Skin epidermis (tissue), 12 donors: Measurements from ENCODE around the gene NME3.

ENCODE experiments used
- H3K27ac ChIP-seq, 21 experiments: fragments of 200-600 bp; sonication (generic) in 11 of 21; one replicate each; pipeline ENCODE4 v1.5.0; 2020; ENCODE audit warnings: mild to moderate bottlenecking in 3 of 21, inconsistent platforms in 2 of 21, moderate library complexity in 2 of 21
- H3K4me3 ChIP-seq, 7 experiments: fragments of 200-600 bp; sonication (generic) in 2 of 7; one replicate each; pipeline ENCODE4 v1.5.0; 2020; ENCODE audit warnings: inconsistent platforms in 2 of 7, mild to moderate bottlenecking in 2 of 7, moderate library complexity in 1 of 7

The NME3 gene

DNA sequence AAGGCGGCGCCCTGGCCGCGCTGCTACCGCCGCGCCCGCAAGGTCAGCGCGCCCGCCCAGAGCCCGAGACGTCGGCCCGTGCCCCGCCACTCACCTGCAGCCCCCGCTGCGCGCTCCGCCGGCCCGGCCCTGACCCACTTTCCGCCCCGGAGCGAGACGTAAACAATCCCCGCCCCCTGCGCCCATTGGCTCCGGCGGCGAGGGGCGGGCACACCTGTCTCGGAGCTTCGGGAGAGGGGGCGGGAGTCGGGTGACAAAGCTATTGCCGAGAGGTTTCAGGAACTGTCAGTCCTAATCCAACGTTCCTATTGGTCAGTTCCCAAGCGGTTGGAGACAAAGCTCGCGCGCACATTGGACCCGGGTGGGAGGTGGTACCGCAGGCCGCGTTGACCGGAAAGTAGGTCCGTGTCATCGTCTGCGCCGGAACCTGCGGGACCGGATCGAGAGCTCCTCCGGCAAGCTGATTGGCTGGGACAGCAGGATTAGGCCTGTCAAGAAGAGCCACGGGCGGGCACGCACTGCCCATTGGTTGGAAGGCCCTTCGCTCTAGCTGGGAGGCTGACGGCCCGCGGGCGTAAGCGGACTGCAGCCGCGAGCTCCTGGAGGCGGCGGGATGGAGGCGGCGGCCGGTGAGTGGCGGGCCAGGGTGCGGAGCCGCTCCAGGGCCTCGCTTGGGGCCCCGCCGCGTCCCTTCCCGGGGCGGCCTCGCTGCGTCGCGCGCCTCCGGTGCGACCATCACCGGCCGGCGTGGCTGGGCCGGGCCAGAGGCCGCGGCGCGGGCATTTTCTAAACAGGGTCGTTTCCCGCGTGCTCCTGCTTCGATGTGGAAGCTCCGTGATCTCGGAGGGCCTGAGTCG, 11.3 kb upstream of the NME3 start, which contains the start of the genes NUBP2 and SPSB3:
Gene NUBP2 (plus strand): TSS at position 553 of the 857 bp plus-strand sequence. CDS start 61 bp downstream, at position 614.
Gene SPSB3 (minus strand): TSS at position 164 of the 857 bp plus-strand sequence. CDS start 1,088 bp downstream, outside the sequence.
- peak within 1 kb of the TSS; percentile 75 to 99 (median 96) for H3K4me3 ChIP-seq

DNA sequence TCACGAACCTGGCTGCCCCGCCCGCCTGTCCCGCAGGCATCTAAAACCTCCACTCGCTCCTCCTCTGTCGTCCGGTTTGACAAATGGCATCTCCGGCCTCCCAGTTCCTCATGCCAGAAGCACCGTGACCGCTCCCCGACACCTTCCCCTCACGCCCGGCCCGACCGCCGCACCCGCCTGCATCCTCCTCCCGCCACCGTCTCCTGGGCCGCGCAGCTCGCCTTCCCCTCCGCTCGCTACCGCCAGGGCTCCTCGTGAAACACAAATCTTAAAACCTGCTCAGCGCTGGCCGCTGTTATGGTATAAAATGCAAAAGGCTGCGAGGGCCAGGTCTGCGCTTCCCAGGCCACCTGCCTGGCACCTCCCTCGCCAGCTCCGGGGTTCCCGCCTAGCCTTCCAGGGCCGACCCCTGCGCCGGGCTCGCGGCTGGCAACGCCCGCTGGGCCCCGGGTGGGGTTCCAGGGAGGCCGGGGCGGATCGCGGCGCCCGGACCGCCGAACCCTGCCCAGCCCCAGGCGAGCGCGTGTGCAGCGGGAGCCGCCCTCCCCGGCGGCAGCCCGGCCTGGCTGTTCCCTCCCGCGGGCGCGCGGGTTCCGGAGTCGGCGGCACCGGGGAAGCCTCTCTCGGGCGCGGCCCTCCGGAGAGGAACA, 10.5 kb upstream of the NME3 start:
- peak overlapping the region; percentile 75 to 99 (median 96) for H3K4me3 ChIP-seq
- peak overlapping the region; percentile 26 to 93 (median 85) for H3K27ac ChIP-seq

More for the DNA sequence above, 11.3 kb upstream of the NME3 start, which contains the start of the genes NUBP2 and SPSB3:
- H3K27ac ChIP-seq = peak within 1 kb of the TSS; percentile 80 to 93 (median 87)

DNA sequence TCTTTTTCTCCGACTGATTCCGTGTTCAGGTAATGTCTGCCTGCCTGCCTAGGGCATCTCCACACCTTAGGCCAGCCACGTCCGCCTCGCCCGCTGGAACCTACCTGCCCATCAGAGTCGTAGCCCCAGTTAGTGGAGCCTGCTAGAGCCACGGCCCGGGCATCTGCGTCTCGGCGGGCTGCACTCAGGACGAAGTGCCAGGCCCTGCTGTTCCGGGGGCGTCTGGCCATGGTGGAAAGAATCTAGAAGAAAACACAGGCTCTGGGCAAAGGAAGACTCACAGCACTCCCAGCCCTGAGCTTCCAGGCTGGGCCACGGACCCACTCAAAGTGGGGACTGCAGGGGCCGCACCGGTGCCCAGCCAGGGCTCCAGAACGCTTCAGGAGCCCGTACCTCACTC, 9.9 kb upstream of the NME3 start:
- peak overlapping the region in 17 of 21 experiments; percentile 76 to 93 (median 87) for H3K27ac ChIP-seq
- peak overlapping the region; percentile 75 to 99 (median 96) for H3K4me3 ChIP-seq

DNA sequence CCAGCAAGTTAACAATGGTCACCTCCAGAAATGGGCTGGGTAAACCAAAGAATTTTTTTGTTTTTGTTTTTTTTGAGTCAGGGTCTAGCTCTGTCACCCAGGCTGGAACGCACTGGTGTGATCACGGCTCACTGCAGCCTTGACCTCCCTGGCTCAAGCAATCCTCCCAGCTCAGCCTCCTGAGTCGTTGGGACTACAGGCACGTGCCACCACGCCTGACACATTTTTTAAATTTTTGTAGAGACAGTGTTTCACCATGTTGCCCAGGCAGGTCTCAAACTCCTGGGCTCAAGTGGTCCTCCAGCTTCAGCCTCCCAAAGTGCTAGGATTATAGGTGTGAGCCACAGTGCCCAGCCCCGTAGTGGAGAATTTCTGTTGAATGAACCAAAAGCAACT, 9.3 kb upstream of the NME3 start:
- Histone ChIP-seq H3K27ac (peak overlapping the region in 2 of 21 experiments; percentile 6 to 92), H3K4me3 (no peak overlapping the region)

DNA sequence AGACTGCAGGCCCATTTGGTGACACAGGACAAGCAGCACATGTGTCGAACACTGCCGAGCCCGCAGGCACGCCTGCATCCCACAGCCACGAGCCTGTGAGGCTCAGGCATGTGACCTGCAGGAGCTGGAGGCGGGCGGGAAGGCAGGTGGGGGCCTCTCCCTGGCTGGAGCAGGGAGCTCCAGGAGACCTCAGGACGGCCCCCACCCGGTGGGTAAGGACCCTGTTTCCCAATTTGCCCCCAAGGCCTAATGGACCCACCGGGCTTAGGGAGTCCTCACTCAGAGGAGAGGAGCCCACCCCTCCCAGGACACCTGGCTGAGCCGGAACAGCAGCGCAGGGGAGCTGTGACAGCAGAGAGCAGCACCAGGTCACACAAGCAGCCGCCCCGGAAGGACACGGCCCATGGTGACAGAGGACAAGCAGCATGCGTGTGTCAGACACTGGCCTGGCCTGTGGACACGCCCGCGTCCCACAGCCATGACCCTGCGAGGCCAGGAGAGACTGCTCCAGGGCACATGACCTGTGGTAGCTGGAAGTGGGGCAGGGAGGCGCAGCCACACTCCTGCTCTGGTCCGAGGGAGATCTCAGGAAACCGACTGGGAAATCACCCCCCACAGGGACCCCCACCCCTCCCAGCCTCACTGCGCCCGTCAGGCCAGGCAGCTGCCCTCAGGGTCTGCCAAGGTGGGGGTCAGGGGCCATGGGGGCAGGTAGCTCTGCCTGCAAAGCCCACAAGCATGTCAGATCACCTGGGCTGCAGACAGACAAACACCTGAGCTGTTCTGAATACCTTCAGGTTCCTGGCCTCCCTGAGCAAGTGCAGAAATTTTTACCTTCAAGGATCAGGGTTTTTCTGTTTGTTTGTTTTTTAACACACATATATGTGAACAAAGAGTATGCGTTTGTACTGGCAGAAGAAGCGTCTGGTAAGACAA, 8.7 kb upstream of the NME3 start:
- Histone ChIP-seq H3K4me3 (no peak overlapping the region), H3K27ac (peak overlapping the region in 4 of 21 experiments; percentile 6 to 27 (median 17))

DNA sequence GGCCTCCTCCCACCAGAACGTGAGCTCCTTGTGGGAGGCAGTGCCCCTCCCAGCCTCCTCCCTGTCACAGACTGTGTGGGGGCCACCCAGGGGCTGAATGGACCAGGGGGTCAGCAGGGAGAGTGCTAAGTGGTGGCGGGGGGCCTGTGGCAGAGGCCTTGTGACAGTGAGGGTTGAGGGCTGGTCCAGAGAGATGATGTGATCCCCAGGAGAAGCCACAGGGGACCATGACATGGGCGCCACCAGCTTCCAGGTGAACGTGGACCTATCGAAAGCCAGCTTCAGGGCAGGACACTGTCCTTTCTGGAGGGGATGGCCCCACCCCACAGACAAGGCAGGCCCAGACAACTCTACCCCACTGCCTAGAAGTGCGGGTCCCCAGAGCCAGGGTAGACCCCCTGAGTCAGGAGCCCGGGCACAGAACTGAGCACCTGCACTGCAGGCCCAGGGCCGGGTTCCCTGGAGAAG, 7.9 kb upstream of the NME3 start:
- peak overlapping the region in 3 of 21 experiments; percentile 6 to 21 (median 13) for H3K27ac ChIP-seq
- no peak overlapping the region for H3K4me3 ChIP-seq

DNA sequence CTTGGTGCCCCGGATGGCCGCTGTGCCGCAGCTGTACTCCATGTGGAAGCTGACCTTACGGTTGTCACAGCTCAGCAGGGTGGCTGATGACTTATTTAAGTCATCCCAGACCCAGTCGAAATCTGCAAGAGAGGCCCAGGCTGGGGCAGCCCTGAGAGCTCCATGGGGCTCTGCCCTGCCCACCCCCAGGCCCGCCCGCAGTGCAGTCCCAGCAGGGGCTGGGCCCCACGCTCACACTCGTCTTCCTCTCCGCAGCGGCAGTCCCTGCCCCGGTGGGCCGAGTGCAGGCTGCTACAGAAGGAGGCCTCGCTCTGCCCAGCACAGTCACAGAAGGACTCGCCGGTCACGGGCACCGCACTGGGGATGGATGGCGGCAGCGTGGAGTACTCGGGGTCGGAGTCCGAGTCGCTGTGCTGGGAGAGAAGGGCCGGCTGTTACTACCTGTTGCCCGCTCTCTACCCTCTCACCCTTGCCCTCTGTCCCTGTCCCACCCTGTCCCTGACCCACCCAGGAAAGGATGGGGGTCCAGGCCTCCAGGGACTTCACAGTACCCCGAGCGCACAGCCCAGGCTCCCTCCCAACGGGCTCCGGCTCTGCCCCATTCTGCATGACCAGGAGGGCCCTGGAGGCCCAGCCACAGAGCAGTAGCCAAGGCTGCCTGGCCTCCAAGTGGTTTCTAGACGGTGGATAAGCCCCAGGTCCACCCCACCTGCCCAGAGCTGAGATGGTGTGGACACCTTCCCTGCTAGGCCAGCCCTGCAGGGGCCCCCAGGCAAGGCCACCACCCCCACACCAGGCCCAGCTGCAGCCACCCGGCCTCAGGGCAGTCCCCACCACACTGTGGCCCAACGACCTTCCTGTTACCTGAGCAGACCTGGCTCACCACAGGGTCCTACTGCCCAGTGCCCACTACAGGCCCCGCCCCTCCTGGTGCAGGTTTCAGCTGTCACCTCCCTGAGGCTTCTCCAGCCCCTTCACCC, 7.1 kb upstream of the NME3 start:
- H3K27ac ChIP-seq = peak overlapping the region in 3 of 21 experiments; percentile 3 to 21 (median 19)

DNA sequence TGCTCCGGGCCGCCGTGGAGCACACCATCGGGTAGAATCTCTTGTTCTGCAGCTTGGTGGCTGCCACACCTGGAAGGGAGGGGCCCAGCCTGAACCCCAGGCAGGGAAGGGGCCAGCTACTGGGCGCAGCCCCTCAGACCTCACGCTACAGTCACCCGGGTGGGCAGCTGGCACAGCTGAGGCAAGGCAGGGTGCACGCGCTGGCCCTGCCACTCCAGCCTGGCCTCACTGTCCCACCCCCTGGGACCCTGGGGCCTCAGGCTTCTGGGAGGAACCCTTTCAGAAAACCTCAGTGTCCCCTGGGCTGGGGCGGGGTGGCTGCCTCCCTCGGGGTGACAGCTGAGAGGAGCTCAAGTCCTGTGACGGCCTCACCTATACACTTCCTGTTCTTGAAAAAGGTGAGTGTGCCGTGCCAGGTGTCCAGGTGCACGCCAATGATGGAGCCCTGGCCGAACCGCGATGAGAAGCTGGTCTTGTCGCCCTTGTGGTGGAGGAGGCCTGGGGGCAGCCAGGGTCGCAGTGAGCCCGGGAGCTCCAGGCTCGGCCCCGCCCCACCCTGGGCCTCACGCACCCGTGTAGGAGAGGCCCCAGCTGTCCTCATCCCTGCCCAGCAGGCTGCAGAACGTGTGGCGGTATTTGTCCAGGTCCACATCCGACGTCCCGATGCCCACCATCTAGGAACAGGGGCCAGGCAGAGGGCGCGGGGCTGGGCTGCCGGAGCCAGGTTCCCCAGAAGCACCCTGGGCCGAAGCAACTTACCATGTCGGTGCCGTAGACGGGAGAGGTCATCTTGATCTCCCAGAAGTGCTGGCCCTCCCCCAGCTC, 6.2 kb upstream of the NME3 start:
- H3K27ac ChIP-seq = peak overlapping the region in 1 of 21 experiments; percentile 5
- no peak overlapping the region for H3K4me3 ChIP-seq

More for the DNA sequence above, 7.1 kb upstream of the NME3 start:
- no peak overlapping the region for H3K4me3 ChIP-seq

DNA sequence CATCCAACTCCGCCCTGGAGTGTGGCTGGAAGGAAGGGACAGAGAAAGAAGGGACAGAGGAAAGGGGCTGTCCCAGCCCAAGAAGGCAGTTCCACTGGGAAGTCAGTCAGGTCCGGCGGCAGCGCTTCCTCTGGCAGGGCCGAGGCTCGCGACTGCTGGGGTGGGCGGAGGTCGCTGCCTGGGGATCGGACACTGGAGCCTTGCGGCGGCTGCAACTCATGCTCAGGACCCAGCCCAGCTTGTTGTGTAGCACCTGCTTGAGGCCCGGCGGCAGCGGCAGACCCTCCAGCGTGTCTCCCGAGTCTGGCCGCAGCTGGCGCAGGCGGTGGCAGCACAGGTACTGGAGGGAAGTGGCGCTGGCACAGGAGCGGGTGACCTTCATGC, 5.6 kb upstream of the NME3 start:
- Histone ChIP-seq H3K4me3 (no peak overlapping the region), H3K27ac (no peak overlapping the region)

DNA sequence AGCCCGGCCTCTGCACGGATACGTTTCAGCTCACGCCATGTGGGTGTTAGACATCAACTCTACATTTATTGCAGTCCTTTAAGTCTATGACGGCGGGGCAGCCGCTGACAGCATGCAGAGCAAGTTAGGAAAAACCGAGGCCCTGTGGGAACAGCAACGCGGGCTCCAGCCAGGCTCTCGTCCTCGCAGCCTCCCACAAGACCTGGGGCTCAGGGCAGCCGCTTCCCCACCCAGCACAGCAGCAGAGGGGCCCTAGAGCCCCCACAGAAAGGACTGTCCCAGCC, 5.3 kb upstream of the NME3 start:
- H3K4me3 ChIP-seq = no peak overlapping the region
- H3K27ac ChIP-seq = no peak overlapping the region

DNA sequence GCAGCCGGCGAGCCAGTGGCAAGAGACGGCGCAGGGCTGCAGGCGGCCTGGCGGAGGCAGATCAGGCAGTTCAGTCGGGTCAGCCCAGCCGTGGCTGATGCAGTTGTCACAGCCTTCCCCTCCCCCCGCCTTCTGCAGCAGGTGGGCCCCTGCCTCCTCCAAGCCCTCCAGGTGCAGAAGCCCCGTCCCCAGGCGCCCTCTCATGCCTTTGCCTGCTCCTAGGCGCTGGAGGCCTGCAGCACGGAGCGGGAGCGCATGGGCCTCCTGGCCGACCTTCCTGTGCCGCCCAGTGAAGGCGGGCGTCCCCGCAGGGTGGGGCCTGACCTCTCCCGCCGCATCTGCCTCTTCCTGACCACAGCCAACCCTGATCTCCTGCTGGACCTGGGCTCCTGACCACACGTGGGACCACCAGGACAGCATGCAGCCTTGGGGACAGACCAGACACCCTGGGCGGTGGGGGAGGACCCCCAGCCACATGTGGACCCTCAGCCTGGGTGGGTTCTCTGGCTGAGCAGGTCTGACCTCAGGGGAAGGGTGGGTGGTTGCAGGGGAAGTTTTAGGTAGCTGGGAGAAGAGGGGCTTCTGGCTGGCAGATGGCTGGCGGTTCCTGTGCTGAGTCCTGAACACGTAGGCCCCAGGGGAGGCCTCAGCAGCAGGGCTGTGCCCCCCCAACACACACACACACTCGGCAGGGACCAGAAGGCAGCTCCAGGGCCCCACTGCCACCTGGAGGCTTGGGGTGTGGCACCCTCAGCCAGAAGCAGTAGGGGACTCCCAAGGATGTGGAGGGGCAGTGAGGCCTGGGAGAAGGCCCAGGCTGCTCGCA, 4.7 kb upstream of the NME3 start:
- Histone ChIP-seq H3K4me3 (no peak overlapping the region), H3K27ac (no peak overlapping the region)

DNA sequence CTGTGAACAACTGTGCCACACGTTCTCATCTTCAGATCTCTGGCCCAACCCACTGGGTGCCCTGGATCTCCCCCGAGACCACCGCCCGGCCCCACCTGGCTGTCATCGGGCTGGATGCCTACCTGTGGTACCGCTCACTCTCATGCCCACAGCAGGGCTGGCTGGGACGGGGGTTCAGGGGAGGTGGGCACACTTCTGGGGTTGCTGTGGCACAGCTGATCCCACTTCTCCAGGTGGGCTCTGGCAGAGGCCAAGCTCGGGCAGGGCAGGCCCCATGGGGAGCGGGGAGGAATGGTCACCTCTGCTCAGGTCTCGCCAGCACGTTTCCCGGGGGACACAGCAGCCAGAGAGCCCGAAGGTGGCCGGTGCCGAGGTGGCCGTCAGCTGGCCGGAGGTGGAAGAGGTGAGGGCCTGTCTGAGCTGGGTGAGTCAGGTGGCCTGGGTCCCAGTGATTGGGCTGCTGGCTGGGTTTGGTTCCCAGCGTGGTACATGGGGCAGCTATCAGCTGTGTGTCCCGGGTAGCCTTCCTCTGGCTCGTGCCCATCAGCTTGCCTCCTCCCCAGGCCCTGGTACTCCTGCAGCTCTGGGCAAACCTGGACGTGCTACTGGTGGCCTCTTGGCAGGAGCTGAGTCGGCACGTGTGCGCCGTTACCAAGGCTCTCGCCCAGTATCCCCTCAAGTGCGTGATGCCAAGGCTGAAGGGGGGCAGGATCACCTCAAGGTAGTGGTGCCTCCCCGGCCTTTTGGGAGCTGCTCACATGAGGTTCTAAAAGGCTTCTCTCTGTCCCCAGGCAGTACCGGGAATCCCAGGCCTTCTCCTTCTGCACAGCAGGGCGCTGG, 3.9 kb upstream of the NME3 start:
- H3K4me3 ChIP-seq = no peak overlapping the region
- peak overlapping the region in 1 of 21 experiments; percentile 94 for H3K27ac ChIP-seq

DNA sequence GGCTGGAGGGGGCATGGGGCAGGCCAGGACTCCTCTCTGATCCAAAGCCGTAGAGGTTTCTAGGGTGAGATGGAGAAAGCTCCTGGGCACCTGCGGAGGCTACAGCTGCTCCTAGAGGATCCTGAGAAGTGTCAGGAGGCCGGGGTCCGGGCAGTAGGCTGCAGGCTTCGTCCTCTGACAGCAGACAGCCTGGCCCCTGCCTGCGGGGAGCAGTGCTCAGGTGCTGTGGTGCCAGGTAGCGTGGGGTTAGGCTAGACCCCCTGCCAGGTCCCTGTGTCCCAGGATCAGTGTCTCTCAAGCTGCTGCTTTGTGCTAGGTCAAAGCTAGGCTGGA, 3.1 kb upstream of the NME3 start:
- peak overlapping the region in 16 of 21 experiments; percentile 87 to 99 (median 95) for H3K27ac ChIP-seq
- peak overlapping the region in 5 of 7 experiments; percentile 81 to 98 (median 91) for H3K4me3 ChIP-seq

DNA sequence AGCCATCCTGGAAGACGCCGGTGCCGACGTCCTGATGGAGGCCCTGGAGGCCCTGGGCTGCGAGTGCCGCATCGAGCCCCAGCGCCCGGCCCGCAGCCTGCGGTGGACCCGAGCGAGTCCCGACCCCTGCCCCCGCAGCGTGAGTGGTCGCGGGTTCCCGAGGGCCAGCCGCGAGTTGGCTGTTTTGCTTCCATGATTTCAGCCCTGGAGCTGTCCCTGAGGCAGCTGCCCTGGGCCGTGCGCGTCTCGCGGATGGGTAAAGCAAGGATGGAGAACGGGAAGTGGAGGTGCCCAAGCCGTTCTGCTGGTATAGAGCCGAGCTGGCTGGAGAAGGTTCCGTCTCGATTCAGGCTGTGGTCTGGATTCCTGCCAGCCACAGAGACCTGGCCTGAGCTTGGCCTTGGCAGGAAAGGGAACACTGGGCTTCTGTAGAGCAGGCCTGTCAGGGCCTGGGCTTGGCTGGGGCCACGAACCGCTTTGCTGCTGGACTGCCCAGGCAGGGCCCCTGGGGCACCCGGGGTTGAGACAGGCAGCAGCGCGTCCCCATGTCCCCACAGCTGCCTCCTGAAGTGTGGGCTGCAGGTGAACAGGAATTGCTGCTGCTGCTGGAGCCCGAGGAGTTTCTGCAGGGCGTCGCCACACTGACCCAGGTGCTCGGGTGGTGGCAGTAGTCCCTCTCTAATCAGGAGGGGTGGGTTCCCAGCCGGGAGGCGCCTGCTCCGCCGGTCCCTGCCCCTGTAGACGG, 2.5 kb upstream of the NME3 start:
- H3K4me3 ChIP-seq = peak overlapping the region; percentile 68 to 98 (median 86)
- peak overlapping the region in 20 of 21 experiments; percentile 85 to 99 (median 94) for H3K27ac ChIP-seq
